ENCODE data around the gene LY6G5B.

DNA sequence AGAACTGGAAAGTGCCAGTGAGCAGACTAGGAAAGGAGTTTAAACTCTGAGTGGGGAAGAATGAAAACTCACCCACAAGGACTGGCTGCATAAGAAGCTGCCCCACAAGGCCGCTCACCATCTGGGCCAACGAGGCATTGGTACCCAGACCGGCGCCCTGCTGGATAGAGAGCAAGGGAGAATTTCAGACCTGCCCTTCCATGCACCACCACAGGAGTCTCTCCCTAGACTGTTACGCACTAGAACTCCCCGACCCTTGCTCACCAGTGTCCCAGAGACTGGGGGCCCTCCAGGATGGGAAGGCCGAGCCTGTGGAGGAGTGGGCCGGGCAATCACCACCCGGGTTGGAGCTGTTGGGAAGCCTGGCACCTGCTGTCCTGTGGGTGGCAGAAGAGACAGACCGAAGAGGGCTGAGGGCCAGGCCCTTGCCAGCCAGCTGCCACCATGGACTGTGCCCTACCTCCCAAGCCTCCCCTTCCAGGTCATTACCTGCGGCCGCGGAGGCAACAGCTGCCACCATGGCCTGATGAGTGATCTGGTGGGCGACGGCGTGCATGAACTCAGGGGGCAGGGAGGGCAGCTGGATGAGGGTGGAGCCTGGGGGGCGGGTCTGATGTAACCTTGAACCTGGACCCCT lies 25.8 kb upstream of the LY6G5B start:
- TF ChIP-seq, protein P1, sequence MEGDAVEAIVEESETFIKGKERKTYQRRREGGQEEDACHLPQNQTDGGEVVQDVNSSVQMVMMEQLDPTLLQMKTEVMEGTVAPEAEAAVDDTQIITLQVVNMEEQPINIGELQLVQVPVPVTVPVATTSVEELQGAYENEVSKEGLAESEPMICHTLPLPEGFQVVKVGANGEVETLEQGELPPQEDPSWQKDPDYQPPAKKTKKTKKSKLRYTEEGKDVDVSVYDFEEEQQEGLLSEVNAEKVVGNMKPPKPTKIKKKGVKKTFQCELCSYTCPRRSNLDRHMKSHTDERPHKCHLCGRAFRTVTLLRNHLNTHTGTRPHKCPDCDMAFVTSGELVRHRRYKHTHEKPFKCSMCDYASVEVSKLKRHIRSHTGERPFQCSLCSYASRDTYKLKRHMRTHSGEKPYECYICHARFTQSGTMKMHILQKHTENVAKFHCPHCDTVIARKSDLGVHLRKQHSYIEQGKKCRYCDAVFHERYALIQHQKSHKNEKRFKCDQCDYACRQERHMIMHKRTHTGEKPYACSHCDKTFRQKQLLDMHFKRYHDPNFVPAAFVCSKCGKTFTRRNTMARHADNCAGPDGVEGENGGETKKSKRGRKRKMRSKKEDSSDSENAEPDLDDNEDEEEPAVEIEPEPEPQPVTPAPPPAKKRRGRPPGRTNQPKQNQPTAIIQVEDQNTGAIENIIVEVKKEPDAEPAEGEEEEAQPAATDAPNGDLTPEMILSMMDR (IDR thresholded peaks at IDR 0.05): no peak
- TF ChIP-seq POLR2A (IDR thresholded peaks at IDR 0.05) (no peak), POLR2AphosphoS5 (IDR thresholded peaks at IDR 0.05) (no peak)
